ENCODE data around the gene ARAP2. TPM values are rescaled to one million over a fixed set of nuclear protein-coding genes. Genes with fewer than 3 reads are reported as not detected.
A peak's percentile ranks its signal among the peaks of the same experiment; 100 is the strongest.

ARAP2 gene
- total RNA-seq, 2 experiments from 2014 or later: 40.0 to 42.5 TPM

GRCh38 chr4:36152735-36153134 is 91.6 kb downstream of the ARAP2 start:
- ATAC-seq: no peak
- Mint-ChIP-seq H3K27ac (no peak overlapping the region), H3K9me3 (ENCODE audit: low read depth) (no peaks in the 10 kb centered on the region), H3K36me3 (ENCODE audit: low read depth) (peaks cover 34% of the 10 kb centered on the region), H3K27me3 (no peaks in the 10 kb centered on the region), H3K4me3 (no peak overlapping the region), H3K4me1 (no peaks in the 10 kb centered on the region)
- intact Hi-C loops (cut with DNase I, micrococcal nuclease): no loop called here
- ChIA-PET CTCF (interaction anchor here (1.0 to 1.6 kb wide), 3 partner anchors 8 to 17 kb away, joined by 3 read pairs; no protein-coding TSS in a partner anchor), POLR2A (no interaction called here)
- DNase-seq: no peak

- Mint-ChIP-seq H3K4me1 (peaks cover 3% of the 10 kb centered on the region), H3K27ac (no peak overlapping the region)
Observed at GRCh38 chr4:36142504-36142903, 101.8 kb downstream of the ARAP2 start.

GRCh38 chr4:36141186-36141585 is 103.1 kb downstream of the ARAP2 start:
- POLR2A ChIA-PET: no interaction called here
- DNase-seq (no peak), ATAC-seq (no peak)
- CTCF ChIA-PET: interaction anchor here (0.7 to 1.4 kb wide), 4 partner anchors 9 to 206 kb away, joined by 3 to 5 read pairs (median 4); no protein-coding TSS in a partner anchor
- no peak overlapping the region for H3K27ac Mint-ChIP-seq
- H3K4me1 Mint-ChIP-seq: peaks cover 3% of the 10 kb centered on the region
- intact Hi-C loops (cut with DNase I, micrococcal nuclease): no loop called here
- H3K36me3 Mint-ChIP-seq (ENCODE audit: low read depth): peaks cover 17% of the 10 kb centered on the region
- no peak overlapping the region for H3K4me3 Mint-ChIP-seq
- no peaks in the 10 kb centered on the region for H3K9me3 Mint-ChIP-seq (ENCODE audit: low read depth)
- no peaks in the 10 kb centered on the region for H3K27me3 Mint-ChIP-seq

More at GRCh38 chr4:36142504-36142903, 101.8 kb downstream of the ARAP2 start:
- no peak for DNase-seq
- no peak for ATAC-seq
- Mint-ChIP-seq H3K36me3 (ENCODE audit: low read depth) (peaks cover 26% of the 10 kb centered on the region), H3K27me3 (no peaks in the 10 kb centered on the region), H3K4me3 (no peak overlapping the region), H3K9me3 (ENCODE audit: low read depth) (no peaks in the 10 kb centered on the region)
- intact Hi-C loops (cut with DNase I, micrococcal nuclease): no loop called here
- ChIA-PET POLR2A (no interaction called here), CTCF (no interaction called here)

GRCh38 chr4:36140421-36140820 is 103.9 kb downstream of the ARAP2 start:
- no peak overlapping the region for H3K27ac Mint-ChIP-seq
- peaks cover 10% of the 10 kb centered on the region for H3K36me3 Mint-ChIP-seq (ENCODE audit: low read depth)
- POLR2A ChIA-PET: no interaction called here
- H3K27me3 Mint-ChIP-seq: no peaks in the 10 kb centered on the region
- intact Hi-C loops (cut with DNase I, micrococcal nuclease): no loop called here
- DNase-seq (no peak), ATAC-seq (no peak)
- H3K4me3 Mint-ChIP-seq: no peak overlapping the region
- no peaks in the 10 kb centered on the region for H3K9me3 Mint-ChIP-seq (ENCODE audit: low read depth)
- peaks cover 3% of the 10 kb centered on the region for H3K4me1 Mint-ChIP-seq
- CTCF ChIA-PET: interaction anchor here (1.4 kb wide), 2 partner anchors 8 to 52 kb away, joined by 4 read pairs; no protein-coding TSS in a partner anchor

- no peaks in the 10 kb centered on the region for H3K36me3 Mint-ChIP-seq (ENCODE audit: low read depth)
- H3K4me3 Mint-ChIP-seq: no peak overlapping the region
- ChIA-PET CTCF (interaction anchor here (1.2 to 1.4 kb wide), 2 partner anchors 8 to 33 kb away, joined by 3 read pairs; no protein-coding TSS in a partner anchor), POLR2A (no interaction called here)
- DNase-seq: no peak
- no peak overlapping the region for H3K27ac Mint-ChIP-seq
- H3K27me3 Mint-ChIP-seq: no peaks in the 10 kb centered on the region
- intact Hi-C loops (cut with DNase I, micrococcal nuclease): no loop called here
- no peaks in the 10 kb centered on the region for H3K9me3 Mint-ChIP-seq (ENCODE audit: low read depth)
- ATAC-seq: no peak
- H3K4me1 Mint-ChIP-seq: peaks cover 3% of the 10 kb centered on the region
Observed at GRCh38 chr4:36138220-36138619, 106.1 kb downstream of the ARAP2 start.

GRCh38 chr4:36137336-36137735 is 107.0 kb downstream of the ARAP2 start:
- no peak for ATAC-seq
- no peaks in the 10 kb centered on the region for H3K36me3 Mint-ChIP-seq (ENCODE audit: low read depth)
- no peak for DNase-seq
- intact Hi-C loops (cut with DNase I, micrococcal nuclease): no loop called here
- CTCF ChIA-PET: interaction anchor here (0.6 to 1.2 kb wide), 2 partner anchors 9 to 26 kb away, joined by 3 read pairs; no protein-coding TSS in a partner anchor
- POLR2A ChIA-PET: interaction anchor here (0.6 kb wide), 1 partner anchor 94 kb away, joined by 4 read pairs; no protein-coding TSS in a partner anchor
- H3K4me1 Mint-ChIP-seq: no peaks in the 10 kb centered on the region
- no peak overlapping the region for H3K27ac Mint-ChIP-seq
- H3K9me3 Mint-ChIP-seq (ENCODE audit: low read depth): no peaks in the 10 kb centered on the region
- no peak overlapping the region for H3K4me3 Mint-ChIP-seq
- H3K27me3 Mint-ChIP-seq: no peaks in the 10 kb centered on the region

- Mint-ChIP-seq H3K4me3 (no peak overlapping the region), H3K9me3 (ENCODE audit: low read depth) (no peaks in the 10 kb centered on the region), H3K36me3 (ENCODE audit: low read depth) (peaks cover 9% of the 10 kb centered on the region), H3K4me1 (peaks cover 3% of the 10 kb centered on the region), H3K27me3 (no peaks in the 10 kb centered on the region), H3K27ac (no peak overlapping the region)
- ATAC-seq (no peak), DNase-seq (no peak)
- intact Hi-C loops (cut with DNase I, micrococcal nuclease): no loop called here
- ChIA-PET POLR2A (no interaction called here), CTCF (no interaction called here)
Observed at GRCh38 chr4:36133658-36134057, 110.7 kb downstream of the ARAP2 start.

- Mint-ChIP-seq H3K4me3 (no peak overlapping the region), H3K4me1 (peaks cover 3% of the 10 kb centered on the region), H3K27me3 (no peaks in the 10 kb centered on the region), H3K27ac (no peak overlapping the region), H3K9me3 (ENCODE audit: low read depth) (no peaks in the 10 kb centered on the region), H3K36me3 (ENCODE audit: low read depth) (peaks cover 9% of the 10 kb centered on the region)
- intact Hi-C loops (cut with DNase I, micrococcal nuclease): no loop called here
- ATAC-seq (no peak), DNase-seq (no peak)
- CTCF ChIA-PET: no interaction called here
- POLR2A ChIA-PET: no interaction called here
Observed at GRCh38 chr4:36133086-36133485, 111.2 kb downstream of the ARAP2 start.

- H3K27ac Mint-ChIP-seq: no peak overlapping the region
- peaks cover 3% of the 10 kb centered on the region for H3K4me1 Mint-ChIP-seq
- ChIA-PET CTCF (interaction anchor here (0.9 kb wide), 1 partner anchor 24 kb away, joined by 3 read pairs; no protein-coding TSS in a partner anchor), POLR2A (no interaction called here)
- ATAC-seq (no peak), DNase-seq (no peak)
- H3K9me3 Mint-ChIP-seq (ENCODE audit: low read depth): no peaks in the 10 kb centered on the region
- H3K36me3 Mint-ChIP-seq (ENCODE audit: low read depth): peaks cover 12% of the 10 kb centered on the region
- intact Hi-C loops (cut with DNase I, micrococcal nuclease): no loop called here
- H3K4me3 Mint-ChIP-seq: no peak overlapping the region
- no peaks in the 10 kb centered on the region for H3K27me3 Mint-ChIP-seq
Observed at GRCh38 chr4:36130641-36131040, 113.7 kb downstream of the ARAP2 start.

- H3K36me3 Mint-ChIP-seq (ENCODE audit: low read depth): peaks cover 26% of the 10 kb centered on the region
- no peak overlapping the region for H3K4me3 Mint-ChIP-seq
- peaks cover 3% of the 10 kb centered on the region for H3K4me1 Mint-ChIP-seq
- DNase-seq (no peak), ATAC-seq (no peak)
- ChIA-PET POLR2A (no interaction called here), CTCF (interaction anchor here (1.2 kb wide), 1 partner anchor 15 kb away, joined by 4 read pairs; no protein-coding TSS in a partner anchor)
- peak overlapping the region; percentile 78 for H3K27ac Mint-ChIP-seq
- H3K27me3 Mint-ChIP-seq: no peaks in the 10 kb centered on the region
- intact Hi-C loops (cut with DNase I, micrococcal nuclease): no loop called here
- no peaks in the 10 kb centered on the region for H3K9me3 Mint-ChIP-seq (ENCODE audit: low read depth)
Observed at GRCh38 chr4:36128689-36129088, 115.6 kb downstream of the ARAP2 start.

GRCh38 chr4:36123906-36124305 is 120.4 kb downstream of the ARAP2 start:
- peaks cover 35% of the 10 kb centered on the region for H3K36me3 Mint-ChIP-seq (ENCODE audit: low read depth)

GRCh38 chr4:36115312-36115711 is 129.0 kb downstream of the ARAP2 start:
- intact Hi-C loops (cut with DNase I, micrococcal nuclease): no loop called here
- ChIA-PET CTCF (no interaction called here), POLR2A (no interaction called here)
- no peak for DNase-seq
- Mint-ChIP-seq H3K27me3 (no peaks in the 10 kb centered on the region), H3K27ac (no peak overlapping the region), H3K4me3 (no peak overlapping the region), H3K36me3 (ENCODE audit: low read depth) (peaks cover 25% of the 10 kb centered on the region), H3K9me3 (ENCODE audit: low read depth) (no peaks in the 10 kb centered on the region), H3K4me1 (no peaks in the 10 kb centered on the region)
- ATAC-seq: no peak

More at GRCh38 chr4:36123906-36124305, 120.4 kb downstream of the ARAP2 start:
- no peak for DNase-seq
- intact Hi-C loops (cut with DNase I, micrococcal nuclease): no loop called here
- ChIA-PET POLR2A (no interaction called here), CTCF (no interaction called here)
- H3K4me3 Mint-ChIP-seq: no peak overlapping the region
- H3K27ac Mint-ChIP-seq: no peak overlapping the region
- H3K27me3 Mint-ChIP-seq: no peaks in the 10 kb centered on the region
- H3K4me1 Mint-ChIP-seq: peaks cover 2% of the 10 kb centered on the region
- no peak for ATAC-seq
- H3K9me3 Mint-ChIP-seq (ENCODE audit: low read depth): no peaks in the 10 kb centered on the region

All from activated CD4-positive, alpha-beta T cell treated with anti-CD3 and anti-CD28 coated beads for 36 hours (primary cell).